H1 (cell line): ENCODE measurements around the gene HDAC9. TPM values are rescaled to one million over a fixed set of nuclear protein-coding genes. Genes with fewer than 3 reads are reported as not detected.

Experiments
- CTCF ChIA-PET: fragments of 300-600 bp; sonication (Branson Sonifier 250); formaldehyde crosslinking; loops from one replicate; lab custom pipeline; 2021; ENCODE audit not compliant: partially characterized antibody; lab: Charles Lee
- POLR2A ChIA-PET: fragments of 300-600 bp; sonication (Branson Sonifier 250); formaldehyde crosslinking; loops from one replicate; lab custom pipeline; 2021; ENCODE audit warnings: inconsistent platforms; ENCODE audit not compliant: partially characterized antibody; lab: Charles Lee
- DNase-seq, 2 experiments: peaks; one replicate each; pipeline versions ENCODE4 v3.0.0 to v3.0.0-alpha.2; 2010 to 2022; ENCODE audit warnings: low spot score in 2 of 2, low read depth in 1 of 2, mixed read lengths in 1 of 2
- FAIRE-seq: peaks from 2 replicates; lab custom pipeline; 2011; peaks lifted over from hg19 to GRCh38; lab: Jason Lieb, UNC
- H2AFZ ChIP-seq: 2 replicates; pipeline ENCODE4 v1.8.1; 2012; ENCODE audit warnings: low read length, inconsistent platforms
- H2AK5ac ChIP-seq: 2 replicates; pipeline ENCODE4 v1.6.1; 2013; ENCODE audit warnings: low read depth, low read length
- H2BK120ac ChIP-seq: replicated peaks from 2 replicates; pipeline ENCODE3; 2013; ENCODE audit warnings: low read depth, low read length, inconsistent platforms
- H2BK12ac ChIP-seq: 2 replicates; pipeline ENCODE4 v1.6.1; 2013; ENCODE audit warnings: low read depth, low read length
- H2BK15ac ChIP-seq: 2 replicates; pipeline ENCODE4 v1.6.1; 2013; ENCODE audit warnings: low read length
- H2BK20ac ChIP-seq: 2 replicates; pipeline ENCODE4 v1.6.1; 2013; ENCODE audit warnings: low read length
- H2BK5ac ChIP-seq: 2 replicates; pipeline ENCODE4 v1.6.1; 2013; ENCODE audit warnings: low read depth, low read length
- H3K14ac ChIP-seq: 2 replicates; pipeline ENCODE4 v1.6.1; 2013; ENCODE audit warnings: inconsistent platforms; ENCODE audit not compliant: insufficient read length
- H3K18ac ChIP-seq: 2 replicates; pipeline ENCODE4 v1.6.1; 2013; ENCODE audit warnings: low read length; ENCODE audit errors: extremely low read depth
- H3K23ac ChIP-seq: 2 replicates; pipeline ENCODE4 v1.6.1; 2013; ENCODE audit warnings: inconsistent platforms; ENCODE audit not compliant: insufficient read length
- H3K23me2 ChIP-seq: 2 replicates; pipeline ENCODE4 v1.6.1; 2013; ENCODE audit warnings: low read depth, low read length
- H3K27ac ChIP-seq: 2 replicates; pipeline ENCODE4 v1.6.1; 2011; ENCODE audit warnings: low read depth, low read length, inconsistent platforms
- H3K27me3 ChIP-seq, 4 experiments: replicated peaks in 1 of 4; 1 replicate in 1 of 4; 2 replicates in 3 of 4; pipeline versions ENCODE4 v1.6.1 to v1.8.1; 2011 to 2013; ENCODE audit warnings: low read length in 3 of 4, mild to moderate bottlenecking in 3 of 4, inconsistent platforms in 2 of 4, mixed read lengths in 2 of 4, moderate library complexity in 1 of 4; ENCODE audit not compliant: control insufficient read depth in 3 of 4, insufficient read depth in 3 of 4; ENCODE audit errors: extremely low read depth in 1 of 4
- H3K36me3 ChIP-seq, 4 experiments: 2 replicates each; pipeline versions ENCODE4 v1.6.1 to v1.8.1; 2011 to 2013; ENCODE audit warnings: mild to moderate bottlenecking in 4 of 4, low read length in 3 of 4, moderate library complexity in 2 of 4, control low read depth in 1 of 4, inconsistent platforms in 1 of 4; ENCODE audit not compliant: insufficient read depth in 4 of 4, control insufficient read depth in 2 of 4
- H3K4ac ChIP-seq: replicated peaks from 2 replicates; pipeline ENCODE3; 2013; ENCODE audit warnings: low read length, low read depth, mixed read lengths, inconsistent platforms; ENCODE audit not compliant: insufficient read length
- H3K4me1 ChIP-seq, 4 experiments: replicated peaks in 1 of 4; 1 replicate in 1 of 4; 2 replicates in 3 of 4; pipeline versions ENCODE4 v1.6.1 to v1.8.1; 2011 to 2013; ENCODE audit warnings: low read length in 3 of 4, inconsistent platforms in 2 of 4, mixed read lengths in 1 of 4; ENCODE audit not compliant: insufficient read depth in 4 of 4, control insufficient read depth in 3 of 4
- H3K4me2 ChIP-seq, 2 experiments: 2 replicates each; pipeline versions ENCODE4 v1.6.1 to v1.8.1; 2011 to 2013; ENCODE audit warnings: low read depth in 2 of 2, low read length in 2 of 2, control low read depth in 1 of 2, inconsistent platforms in 1 of 2, mild to moderate bottlenecking in 1 of 2; ENCODE audit not compliant: insufficient read depth in 1 of 2
- H3K4me3 ChIP-seq, 4 experiments: fragments of 200-600, 300-600 bp in 1 of 4; sonication (generic), shearing (Covaris generic), sonication (Bioruptor Twin) in 1 of 4; 2 replicates each; pipeline versions ENCODE4 v1.5.1 to v1.8.1; 2011 to 2016; ENCODE audit warnings: low read length in 4 of 4, low read depth in 3 of 4, control low read depth in 2 of 4, inconsistent platforms in 2 of 4, mild to moderate bottlenecking in 2 of 4, mixed read lengths in 1 of 4, moderate library complexity in 1 of 4; ENCODE audit not compliant: insufficient read depth in 2 of 4; ENCODE audit errors: extremely low read depth in 1 of 4
- H3K56ac ChIP-seq: replicated peaks from 2 replicates; pipeline ENCODE3; 2013; ENCODE audit warnings: low read depth, mild to moderate bottlenecking, mixed read lengths, low read length, inconsistent platforms; ENCODE audit not compliant: insufficient read length
- H3K79me1 ChIP-seq: 2 replicates; pipeline ENCODE4 v1.6.1; 2013; ENCODE audit warnings: low read depth, low read length, control low read depth
- H3K79me2 ChIP-seq, 2 experiments: 2 replicates each; pipeline versions ENCODE4 v1.6.1 to v1.8.1; 2012 to 2013; ENCODE audit warnings: low read length in 2 of 2, mild to moderate bottlenecking in 2 of 2, inconsistent platforms in 1 of 2; ENCODE audit not compliant: insufficient read depth in 2 of 2, control insufficient read depth in 1 of 2
- H3K9ac ChIP-seq, 4 experiments: replicated peaks in 1 of 4; 1 replicate in 1 of 4; 2 replicates in 3 of 4; pipeline versions ENCODE4 v1.6.1 to v1.8.1; 2011 to 2013; ENCODE audit warnings: low read depth in 3 of 4, low read length in 3 of 4, control low read depth in 2 of 4, mild to moderate bottlenecking in 2 of 4, moderate library complexity in 2 of 4, inconsistent platforms in 1 of 4; ENCODE audit errors: extremely low read depth in 1 of 4
- H3K9me3 ChIP-seq, 2 experiments: 2 replicates each; pipeline versions ENCODE4 v1.6.1 to v1.8.1; 2012 to 2013; ENCODE audit warnings: mild to moderate bottlenecking in 2 of 2, moderate library complexity in 2 of 2, control low read depth in 1 of 2, inconsistent platforms in 1 of 2, low read depth in 1 of 2, low read length in 1 of 2, mixed read lengths in 1 of 2; ENCODE audit not compliant: insufficient read depth in 2 of 2
- H4K20me1 ChIP-seq, 2 experiments: replicated peaks in 1 of 2; 2 replicates each; pipeline versions ENCODE3 to v1.8.1; 2011 to 2013; ENCODE audit warnings: inconsistent platforms in 2 of 2, low read length in 2 of 2, mild to moderate bottlenecking in 1 of 2; ENCODE audit not compliant: insufficient read depth in 2 of 2, control insufficient read depth in 1 of 2
- H4K5ac ChIP-seq: 2 replicates; pipeline ENCODE4 v1.6.1; 2013; ENCODE audit warnings: low read length, low read depth, mixed read lengths, inconsistent platforms; ENCODE audit not compliant: insufficient read length
- H4K8ac ChIP-seq: 2 replicates; pipeline ENCODE4 v1.8.0; 2013; ENCODE audit warnings: mild to moderate bottlenecking, moderate library complexity, low read length, inconsistent platforms; ENCODE audit not compliant: insufficient read depth; ENCODE audit errors: extremely low read depth
- H4K91ac ChIP-seq: replicated peaks from 2 replicates; pipeline ENCODE3; 2013; ENCODE audit warnings: low read length, mixed read lengths, inconsistent platforms; ENCODE audit not compliant: insufficient read length
- GABPA ChIP-seq: IDR thresholded peaks from 2 replicates; pipeline ENCODE4 v1.6.1; 2011; ENCODE audit warnings: mild to moderate bottlenecking, low read length, moderate library complexity, borderline replicate concordance; ENCODE audit not compliant: insufficient read depth
- GTF2F1 ChIP-seq: IDR thresholded peaks from 2 replicates; pipeline ENCODE4 v1.6.1; 2012; ENCODE audit warnings: low read depth, low read length, improper control_type of control experiment, borderline replicate concordance
- HDAC2 ChIP-seq, 2 experiments: fragments of 300-600 bp in 1 of 2; sonication (generic) in 1 of 2; IDR thresholded peaks; 2 replicates each; pipeline ENCODE4 v1.6.1; 2011 to 2012; ENCODE audit warnings: low read depth in 2 of 2, low read length in 2 of 2, mild to moderate bottlenecking in 2 of 2, moderate library complexity in 2 of 2, borderline replicate concordance in 1 of 2, inconsistent platforms in 1 of 2
- HDAC6 ChIP-seq: IDR thresholded peaks from one replicate; pipeline ENCODE4 v1.7.1; 2012; ENCODE audit warnings: low read depth, mild to moderate bottlenecking, inconsistent platforms, low read length, moderate library complexity
- MAFK ChIP-seq: IDR thresholded peaks from 2 replicates; pipeline ENCODE4 v1.6.1; 2012; ENCODE audit warnings: low read depth, mild to moderate bottlenecking, improper control_type of control experiment, low read length
- RAD21 ChIP-seq, 2 experiments: IDR thresholded peaks in 1 of 2; conservative IDR thresholded peaks in 1 of 2; 2 replicates each; pipeline ENCODE4 v1.6.1; 2011; ENCODE audit warnings: low read depth in 2 of 2, low read length in 2 of 2, improper control_type of control experiment in 1 of 2, inconsistent platforms in 1 of 2, mild to moderate bottlenecking in 1 of 2, moderate library complexity in 1 of 2
- SIX5 ChIP-seq: IDR thresholded peaks from 2 replicates; pipeline ENCODE4 v1.6.1; 2011; ENCODE audit warnings: mild to moderate bottlenecking, low read depth, low read length
- SP4 ChIP-seq: IDR thresholded peaks from 2 replicates; pipeline ENCODE4 v1.6.1; 2012; ENCODE audit warnings: low read length, inconsistent platforms
- SRF ChIP-seq: IDR thresholded peaks from 2 replicates; pipeline ENCODE4 v1.6.1; 2011; ENCODE audit warnings: mild to moderate bottlenecking, low read depth, low read length, moderate library complexity
- TAF7 ChIP-seq: optimal IDR thresholded peaks from 2 replicates; pipeline ENCODE3; 2011; ENCODE audit warnings: low read depth, mild to moderate bottlenecking, inconsistent platforms, low read length, moderate library complexity, borderline replicate concordance
- YY1 ChIP-seq: IDR thresholded peaks from 2 replicates; pipeline ENCODE4 v1.6.1; 2011; ENCODE audit warnings: low read depth, mild to moderate bottlenecking, low read length
- ZNF274 ChIP-seq: IDR thresholded peaks from 2 replicates; pipeline ENCODE4 v1.7.0; 2012; ENCODE audit warnings: low read length, borderline replicate concordance; ENCODE audit errors: extremely low read depth
- WGBS, 2 experiments: shearing (Covaris generic) in 1 of 2; methylation state at CpG; one replicate each; pipeline versions ENCODE4 v1.1.6 to v1.1.7; 2013 to 2015; ENCODE audit warnings: low lambda C conversion rate in 2 of 2, mixed read lengths in 2 of 2, inconsistent platforms in 1 of 2, low coverage in 1 of 2, missing lambda C conversion rate in 1 of 2; ENCODE audit not compliant: insufficient replicate concordance in 2 of 2, insufficient coverage in 1 of 2, insufficient read length in 1 of 2; ENCODE audit errors: extremely low coverage in 1 of 2, missing lambda C conversion rate in 1 of 2; 5-methylcytosine and 5-hydroxymethylcytosine counted together
- polyA plus RNA-seq, 7 experiments: library from polyadenylated mRNA; depleted of rRNA in 3 of 7; stranded (reverse) in 5 of 7; unstranded in 2 of 7; fragments of >200 nt in 5 of 7; fragments of 200-250 nt in 2 of 7; gene quantifications; 1 replicate in 5 of 7; 2 replicates in 1 of 7; 4 replicates in 1 of 7; pipeline versions ENCODE4 v1.2.1 to v1.2.3, GENCODE V29; 2011 to 2013; ENCODE audit warnings: missing spikeins in 2 of 7, mixed read lengths in 2 of 7
- total RNA-seq: library from RNA; stranded (reverse); fragmentation: NEBNext Ultra II Directional; extraction: Animal tissue kit (Norgen Biotek cat#: 25700); gene quantifications from 2 replicates; pipeline ENCODE4 v1.2.1, GENCODE V29; 2021
- TF ChIP-seq, protein P1 (sequence below): IDR thresholded peaks from 2 replicates; pipeline ENCODE4 v1.6.1; 2012; ENCODE audit warnings: inconsistent platforms

The HDAC9 gene
- total and polyA plus RNA-seq, 2 of the 8 experiments (the other 6 are each of a cell fraction or from before 2014, with no cell fraction given) = 9.5 to 13.1 TPM

- Histone ChIP-seq H2BK120ac (no peak overlapping the region), H3K79me2 (no peaks in the 10 kb centered on the region), H2BK12ac (no peak overlapping the region), H3K23ac (no peak overlapping the region), H3K27me3 (peaks cover 0 to 1% (median 0%) of the 10 kb centered on the region in 4 experiments; a peak in 1 of 7 replicates), H2AK5ac (no peak overlapping the region), H3K36me3 (no peaks in the 10 kb centered on the region), H4K20me1 (no peaks in the 10 kb centered on the region), H3K18ac (no peak overlapping the region), H2BK5ac (no peak overlapping the region), H3K79me1 (no peaks in the 10 kb centered on the region), H3K9me3 (no peaks in the 10 kb centered on the region), H3K23me2 (no peaks in the 10 kb centered on the region; the same call in 1 of the 2 replicates), H3K9ac (no peak overlapping the region), H3K14ac (no peak overlapping the region), H3K27ac (no peak overlapping the region), H2AFZ (no peak overlapping the region), H2BK15ac (no peak overlapping the region), H2BK20ac (no peak overlapping the region), H3K4me2 (no peak overlapping the region), H3K4me3 (no peak overlapping the region), H4K5ac (no peak overlapping the region), H4K91ac (no peak overlapping the region), H3K4me1 (no peaks in the 10 kb centered on the region), H3K56ac (no peak overlapping the region), H4K8ac (no peak overlapping the region), H3K4ac (no peak overlapping the region)
- ChIA-PET POLR2A (no interaction called here), CTCF (interaction anchor here (1.6 kb wide), 1 partner anchor 41 kb away, joined by 5 read pairs; no protein-coding TSS in a partner anchor)
- 84% methylated on average over 3 of the region's 3 CpGs; no CpG with 5 or more reads in 1 of the 2 experiments for WGBS, 2 experiments
- FAIRE-seq (no peak), DNase-seq (no peak)
- TF ChIP-seq TAF7 = no peak
- TF ChIP-seq, protein P1, sequence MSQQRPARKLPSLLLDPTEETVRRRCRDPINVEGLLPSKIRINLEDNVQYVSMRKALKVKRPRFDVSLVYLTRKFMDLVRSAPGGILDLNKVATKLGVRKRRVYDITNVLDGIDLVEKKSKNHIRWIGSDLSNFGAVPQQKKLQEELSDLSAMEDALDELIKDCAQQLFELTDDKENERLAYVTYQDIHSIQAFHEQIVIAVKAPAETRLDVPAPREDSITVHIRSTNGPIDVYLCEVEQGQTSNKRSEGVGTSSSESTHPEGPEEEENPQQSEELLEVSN = no peak
- no peak for TF ChIP-seq SIX5
- TF ChIP-seq ZNF274 = no peak
- TF ChIP-seq MAFK = no peak
- no peak for TF ChIP-seq HDAC2 (IDR thresholded peaks at IDR 0.05; ENCODE audit: borderline replicate concordance in 1 of 2, low read depth in 2 of 2, low read length in 2 of 2)
- TF ChIP-seq RAD21 (IDR thresholded peaks at IDR 0.05 in 1 of 2, conservative IDR thresholded peaks at IDR 0.05 in 1 of 2; ENCODE audit: low read depth in 2 of 2, low read length in 2 of 2) = no peak; a peak in 1 of 4 replicates
- no peak for TF ChIP-seq GABPA
- no peak for TF ChIP-seq YY1
- no peak for TF ChIP-seq SRF
- TF ChIP-seq SP4 = no peak
- TF ChIP-seq GTF2F1 = no peak
- TF ChIP-seq HDAC6 = no peak
Measured at GRCh38 chr7:18706670-18707069, 211.1 kb downstream of the HDAC9 start.
